GM21423 (cell line): ENCODE results near the gene ANKFY1.
A peak's percentile ranks its signal among the peaks of the same experiment; 100 is the strongest.
"Not testable (repeated sequence)": the region's sequence is repeated elsewhere in the genome, so short reads cannot be mapped to it uniquely, and the experiment has no call there.

Experiments
- ATAC-seq: cut with Tn5 transposase; IDR thresholded peaks from one replicate; pipeline ENCODE4 v1.9.1; 2021; ENCODE audit warnings: mild to moderate bottlenecking, moderate library complexity; ENCODE audit not compliant: unreplicated experiment

ANKFY1 gene

GRCh38 chr17:4159761-4160160 is 104.0 kb downstream of the ANKFY1 start:
- no peak for ATAC-seq

GRCh38 chr17:4157618-4158333 is 106.0 kb downstream of the ANKFY1 start:
- no peak for ATAC-seq

- ATAC-seq = no peak
Measured at GRCh38 chr17:4156750-4157381, 106.9 kb downstream of the ANKFY1 start.

- ATAC-seq = no peak
Measured at GRCh38 chr17:4155980-4156620, 107.7 kb downstream of the ANKFY1 start.

GRCh38 chr17:4154201-4154600 is 109.6 kb downstream of the ANKFY1 start:
- ATAC-seq = no peak

- ATAC-seq = no peak
Measured at GRCh38 chr17:4152471-4152870, 111.3 kb downstream of the ANKFY1 start.

GRCh38 chr17:4150096-4150495 is 113.7 kb downstream of the ANKFY1 start:
- no peak for ATAC-seq

- ATAC-seq = no peak
Measured at GRCh38 chr17:4148611-4149308, 115.0 kb downstream of the ANKFY1 start.

GRCh38 chr17:4147751-4148310 is 115.9 kb downstream of the ANKFY1 start:
- ATAC-seq = no peak

GRCh38 chr17:4146641-4147040 is 117.1 kb downstream of the ANKFY1 start:
- no peak for ATAC-seq

- ATAC-seq = no peak
Measured at GRCh38 chr17:4144422-4144747, 119.4 kb downstream of the ANKFY1 start.

GRCh38 chr17:4143563-4144421 is 120.0 kb downstream of the ANKFY1 start:
- ATAC-seq = peak; percentile 66

GRCh38 chr17:4142107-4142900 is 121.5 kb downstream of the ANKFY1 start:
- ATAC-seq = peak; percentile 17

GRCh38 chr17:4140125-4140524 is 123.7 kb downstream of the ANKFY1 start:
- ATAC-seq = no peak

- not testable (repeated sequence) for ATAC-seq
Measured at GRCh38 chr17:4138906-4139526, 124.8 kb downstream of the ANKFY1 start.

GRCh38 chr17:4136373-4136772 is 127.4 kb downstream of the ANKFY1 start:
- no peak for ATAC-seq

- ATAC-seq = no peak
Measured at GRCh38 chr17:4135489-4135888, 128.3 kb downstream of the ANKFY1 start.

- ATAC-seq = no peak
Measured at GRCh38 chr17:4134721-4135120, 129.1 kb downstream of the ANKFY1 start.

- no peak for ATAC-seq
Measured at GRCh38 chr17:4130715-4131114, 133.1 kb downstream of the ANKFY1 start.
